Glutamatergic neuron (in vitro differentiated cells): ENCODE measurements around the gene APBB2. TPM values are rescaled to one million over a fixed set of nuclear protein-coding genes. Genes with fewer than 3 reads are reported as not detected.
A peak's percentile ranks its signal among the peaks of the same experiment; 100 is the strongest.
"Not testable (repeated sequence)": the region's sequence is repeated elsewhere in the genome, so short reads cannot be mapped to it uniquely, and the experiment has no call there.

ENCODE experiments used
- DNase-seq: peaks from one replicate; pipeline ENCODE4 v3.0.0; 2022
- H3K27ac Mint-ChIP-seq: one replicate; pipeline ENCODE4 v1.8.0; 2020; ENCODE audit warnings: mild to moderate bottlenecking, mixed read lengths, inconsistent platforms; ENCODE audit not compliant: unreplicated experiment
- H3K27me3 Mint-ChIP-seq: one replicate; pipeline ENCODE4 v1.8.0; 2020; ENCODE audit warnings: mild to moderate bottlenecking, moderate library complexity, mixed read lengths, inconsistent platforms; ENCODE audit not compliant: unreplicated experiment
- H3K36me3 Mint-ChIP-seq: one replicate; pipeline ENCODE4 v1.8.0; 2020; ENCODE audit warnings: mild to moderate bottlenecking, mixed read lengths, inconsistent platforms; ENCODE audit not compliant: unreplicated experiment
- H3K4me1 Mint-ChIP-seq: one replicate; pipeline ENCODE4 v1.8.0; 2020; ENCODE audit warnings: mild to moderate bottlenecking, low read depth, mixed read lengths, inconsistent platforms; ENCODE audit not compliant: unreplicated experiment
- H3K4me3 Mint-ChIP-seq: one replicate; pipeline ENCODE4 v1.8.0; 2020; ENCODE audit warnings: mild to moderate bottlenecking, mixed read lengths, inconsistent platforms; ENCODE audit not compliant: unreplicated experiment
- H3K9me3 Mint-ChIP-seq: one replicate; pipeline ENCODE4 v1.8.0; 2020; ENCODE audit warnings: mild to moderate bottlenecking, moderate library complexity, mixed read lengths, inconsistent platforms; ENCODE audit not compliant: unreplicated experiment
- CTCF ChIP-seq: fragments of 200-600 bp; sonication (generic); IDR thresholded peaks from one replicate; pipeline ENCODE4 v1.5.0; 2021; ENCODE audit not compliant: partially characterized antibody, unreplicated experiment
- total RNA-seq: library from RNA; stranded (reverse); fragmentation: NEBNext Ultra II Directional; extraction: Animal tissue kit (Norgen Biotek cat#: 25700); gene quantifications from one replicate; pipeline ENCODE4 v1.2.1, GENCODE V29; 2021; ENCODE audit not compliant: unreplicated experiment

Gene APBB2
- total RNA-seq, 1 donor from 2014 or later: 117 TPM

GRCh38 chr4:41064953-41065352 lies 149.4 kb downstream of the APBB2 start:
- H3K27ac Mint-ChIP-seq: peak overlapping the region; percentile 31
- no peaks in the 10 kb centered on the region for H3K27me3 Mint-ChIP-seq
- H3K36me3 Mint-ChIP-seq: no peaks in the 10 kb centered on the region
- DNase-seq: no peak
- H3K4me3 Mint-ChIP-seq: no peak overlapping the region
- TF ChIP-seq CTCF: no peak
- H3K4me1 Mint-ChIP-seq: peaks cover 16% of the 10 kb centered on the region
- H3K9me3 Mint-ChIP-seq: peaks cover 6% of the 10 kb centered on the region

GRCh38 chr4:41061482-41062185 lies 152.7 kb downstream of the APBB2 start:
- no peak for TF ChIP-seq CTCF
- Mint-ChIP-seq H3K4me1 (peaks cover 5% of the 10 kb centered on the region), H3K4me3 (no peak overlapping the region), H3K27me3 (no peaks in the 10 kb centered on the region), H3K27ac (no peak overlapping the region), H3K9me3 (no peaks in the 10 kb centered on the region), H3K36me3 (no peaks in the 10 kb centered on the region)
- no peak for DNase-seq

GRCh38 chr4:41060352-41061334 lies 153.7 kb downstream of the APBB2 start:
- no peak overlapping the region for H3K27ac Mint-ChIP-seq
- TF ChIP-seq CTCF: no peak

GRCh38 chr4:41059411-41059810 lies 154.9 kb downstream of the APBB2 start:
- H3K36me3 Mint-ChIP-seq, H3K27me3 Mint-ChIP-seq, H3K4me1 Mint-ChIP-seq, DNase-seq, H3K27ac Mint-ChIP-seq, H3K4me3 Mint-ChIP-seq, H3K9me3 Mint-ChIP-seq: not testable (repeated sequence)

More at GRCh38 chr4:41060352-41061334, 153.7 kb downstream of the APBB2 start:
- H3K27me3 Mint-ChIP-seq: no peaks in the 10 kb centered on the region
- peaks cover 3% of the 10 kb centered on the region for H3K9me3 Mint-ChIP-seq
- DNase-seq: no peak
- H3K4me3 Mint-ChIP-seq: no peak overlapping the region
- peaks cover 2% of the 10 kb centered on the region for H3K4me1 Mint-ChIP-seq
- no peaks in the 10 kb centered on the region for H3K36me3 Mint-ChIP-seq

GRCh38 chr4:41058426-41058825 lies 155.9 kb downstream of the APBB2 start:
- no peak for TF ChIP-seq CTCF
- H3K27ac Mint-ChIP-seq: no peak overlapping the region
- H3K4me1 Mint-ChIP-seq: no peaks in the 10 kb centered on the region
- H3K27me3 Mint-ChIP-seq: peaks cover 3% of the 10 kb centered on the region
- H3K9me3 Mint-ChIP-seq: peaks cover 3% of the 10 kb centered on the region
- H3K4me3 Mint-ChIP-seq: no peak overlapping the region
- DNase-seq: no peak
- H3K36me3 Mint-ChIP-seq: no peaks in the 10 kb centered on the region
